ENCODE data around the gene UNCX. TPM values are rescaled to one million over a fixed set of nuclear protein-coding genes. Genes with fewer than 3 reads are reported as not detected.

Gene UNCX
- total and polyA plus RNA-seq, 2 experiments from 2014 or later = not detected

GRCh38 chr7:1232103-1232466, 587 bp upstream of the UNCX start:
- peak overlapping the region; percentile 75; the same call in 1 of the 2 replicates for H3K4me2 ChIP-seq
- peaks cover 88% of the 10 kb centered on the region for H3K27me3 ChIP-seq (ENCODE audit: insufficient read depth)
- H4K20me1 ChIP-seq (replicated peaks; ENCODE audit: insufficient read depth) = 0 out of 2 replicates have a peak, but pooled peaks cover 17% of the 10 kb centered on the region
- peaks cover 5% of the 10 kb centered on the region for H3K9me3 Mint-ChIP-seq
- peak overlapping the region; percentile 39; the same call in 1 of the 3 replicates for H3K4me3 Mint-ChIP-seq
- ATAC-seq (no peak), DNase-seq (ENCODE audit: low spot score) (no peak)
- H2AFZ ChIP-seq = no peak overlapping the region
- H3K4me3 ChIP-seq = peak overlapping the region; percentile 48
- no peaks in the 10 kb centered on the region for H3K9me2 ChIP-seq (ENCODE audit: insufficient read depth)
- H3K4me1 ChIP-seq (ENCODE audit: insufficient read depth) = peaks cover 56% of the 10 kb centered on the region
- no peak overlapping the region for H3K27ac Mint-ChIP-seq
- H3K36me3 ChIP-seq (ENCODE audit: insufficient read depth) = no peaks in the 10 kb centered on the region
- peaks cover 44% of the 10 kb centered on the region for H3K4me1 Mint-ChIP-seq
- TF ChIP-seq EZH2phosphoT487 (IDR thresholded peaks at IDR 0.05; ENCODE audit: unreplicated experiment) = peak; percentile 71
- TF ChIP-seq CREB1 (CRISPR knock-in tag; IDR thresholded peaks at IDR 0.05; ENCODE audit: low read depth) = no peak
- TF ChIP-seq EZH2 (IDR thresholded peaks at IDR 0.05; ENCODE audit: low read depth, unreplicated experiment) = peak; percentile 90
- no peak for TF ChIP-seq ZNF114 (CRISPR knock-in tag; IDR thresholded peaks at IDR 0.05)
- TF ChIP-seq NANOG (IDR thresholded peaks at IDR 0.05; ENCODE audit: borderline replicate concordance) = no peak
- TF ChIP-seq JUNB (IDR thresholded peaks at IDR 0.05; ENCODE audit: unreplicated experiment) = no peak
- TF ChIP-seq ZNF331 (CRISPR knock-in tag; IDR thresholded peaks at IDR 0.05; ENCODE audit: low read depth) = no peak
- H3K36me3 Mint-ChIP-seq (ENCODE audit: low read depth) = peaks cover 3% of the 10 kb centered on the region; the same call in 1 of the 3 replicates
- peaks cover 78% of the 10 kb centered on the region for H3K27me3 Mint-ChIP-seq (ENCODE audit: insufficient read depth, low read depth, poor library complexity)
- H3F3A ChIP-seq (replicated peaks; ENCODE audit: low read depth) = peaks cover 26% of the 10 kb centered on the region
- no peak overlapping the region for H3K27ac ChIP-seq (ENCODE audit: low read depth)
- H3K79me2 ChIP-seq (replicated peaks; ENCODE audit: insufficient read depth) = no peaks in the 10 kb centered on the region

GRCh38 chr7:1233333-1234048, 819 bp downstream of the UNCX start:
- DNase-seq (ENCODE audit: low spot score) (peak; percentile 62), ATAC-seq (peak; percentile 9)
- Mint-ChIP-seq H3K4me3 (0 out of 3 replicates have a peak overlapping the region, but pooled peaks have one; percentile 16), H3K27ac (no peak overlapping the region), H3K9me3 (peaks cover 5% of the 10 kb centered on the region), H3K27me3 (ENCODE audit: insufficient read depth, low read depth, poor library complexity) (peaks cover 77% of the 10 kb centered on the region), H3K4me1 (peaks cover 35% of the 10 kb centered on the region), H3K36me3 (ENCODE audit: low read depth) (peaks cover 3% of the 10 kb centered on the region; the same call in 1 of the 3 replicates)
- Histone ChIP-seq H3K4me1 (ENCODE audit: insufficient read depth) (peaks cover 46% of the 10 kb centered on the region), H3K36me3 (ENCODE audit: insufficient read depth) (no peaks in the 10 kb centered on the region), H3K79me2 (replicated peaks; ENCODE audit: insufficient read depth) (no peaks in the 10 kb centered on the region), H2AFZ (no peak overlapping the region), H3K27ac (ENCODE audit: low read depth) (no peak overlapping the region), H3K4me3 (peak overlapping the region; percentile 49), H3K27me3 (ENCODE audit: insufficient read depth) (peaks cover 88% of the 10 kb centered on the region), H3K4me2 (peak overlapping the region; percentile 80), H3F3A (replicated peaks; ENCODE audit: low read depth) (peaks cover 26% of the 10 kb centered on the region), H3K9me2 (ENCODE audit: insufficient read depth) (no peaks in the 10 kb centered on the region), H4K20me1 (replicated peaks; ENCODE audit: insufficient read depth) (0 out of 2 replicates have a peak, but pooled peaks cover 16% of the 10 kb centered on the region)
- TF ChIP-seq EZH2phosphoT487 (IDR thresholded peaks at IDR 0.05; ENCODE audit: unreplicated experiment) = peak; percentile 98
- TF ChIP-seq ZNF462 (CRISPR knock-in tag; IDR thresholded peaks at IDR 0.05) = no peak
- TF ChIP-seq ZNF331 (CRISPR knock-in tag; IDR thresholded peaks at IDR 0.05; ENCODE audit: low read depth) = no peak
- TF ChIP-seq EZH2 (IDR thresholded peaks at IDR 0.05; ENCODE audit: low read depth, unreplicated experiment) = peak; percentile 96
- TF ChIP-seq CREB1 (CRISPR knock-in tag; IDR thresholded peaks at IDR 0.05; ENCODE audit: low read depth) = no peak
- no peak for TF ChIP-seq NANOG (IDR thresholded peaks at IDR 0.05; ENCODE audit: borderline replicate concordance)
- TF ChIP-seq POLR2AphosphoS5 (IDR thresholded peaks at IDR 0.05; ENCODE audit: low read depth) = no peak
- TF ChIP-seq REST (IDR thresholded peaks at IDR 0.05; ENCODE audit: unreplicated experiment) = no peak
- no peak for TF ChIP-seq JUNB (IDR thresholded peaks at IDR 0.05; ENCODE audit: unreplicated experiment)
